Adrenal gland (tissue), 12 donors: Measurements from ENCODE around the gene IFT27. TPM values are rescaled to one million over a fixed set of nuclear protein-coding genes. Genes with fewer than 3 reads are reported as not detected.
"Not testable (repeated sequence)": the region's sequence is repeated elsewhere in the genome, so short reads cannot be mapped to it uniquely, and the experiment has no call there.

ENCODE experiments used
- DNase-seq, 7 donors: peaks; one replicate each; pipeline ENCODE4 v3.0.0-alpha.2; 2019 to 2020
- H3K27ac ChIP-seq, 5 donors: fragments of 200-600 bp; sonication (generic) in 4 of 5; 1 replicate in 3 of 5; 2 replicates in 2 of 5; pipeline versions ENCODE4 v1.5.1 to v1.8.0; 2016 to 2020; ENCODE audit warnings: mild to moderate bottlenecking in 1 of 5
- H3K27me3 ChIP-seq: fragments of 200-600 bp; 2 replicates; pipeline ENCODE4 v1.8.0; 2021
- H3K36me3 ChIP-seq, 2 donors: fragments of 200-600 bp; replicated peaks in 1 of 2; 1 replicate in 1 of 2; 2 replicates in 1 of 2; pipeline versions ENCODE4 v1.5.1 to v1.8.0; 2018 to 2022
- H3K4me1 ChIP-seq, 2 donors: fragments of 200-600 bp; replicated peaks in 1 of 2; 1 replicate in 1 of 2; 2 replicates in 1 of 2; pipeline versions ENCODE4 v1.5.1 to v1.8.0; 2018 to 2021
- H3K4me3 ChIP-seq, 4 donors: fragments of 200-600 bp; sonication (generic) in 3 of 4; one replicate each; pipeline ENCODE4 v1.5.1; 2016 to 2018
- H3K9me3 ChIP-seq, 3 donors: fragments of 200-600 bp; sonication (generic) in 1 of 3; replicated peaks in 1 of 3; 1 replicate in 2 of 3; 2 replicates in 1 of 3; pipeline versions ENCODE4 v1.5.1 to v1.8.0; 2016 to 2021
- POLR2A ChIP-seq, 2 donors: fragments of 450-650 bp; IDR thresholded peaks; one replicate each; pipeline ENCODE4 v1.6.1; 2017; ENCODE audit warnings: antibody characterized with exemption in 2 of 2, mild to moderate bottlenecking in 2 of 2, moderate library complexity in 1 of 2
- WGBS, 4 donors: extraction: QIAGEN DNeasy Blood & Tissue Kit in 2 of 4; methylation state at CpG; one replicate each; pipeline versions ENCODE4 v1.1.5 to v1.1.7; 2013 to 2017; 5-methylcytosine and 5-hydroxymethylcytosine counted together
- intact Hi-C, 2 donors: fragments of 100-400 bp; cut with DNase I; formaldehyde crosslinking; loops; one replicate each; pipeline versions ENCODE4 v1.14.1 to v1.15.0; 2022 to 2023
- polyA plus RNA-seq, 3 donors: library from polyadenylated mRNA; stranded (reverse); fragments of 200-250 nt in 2 of 3; fragments of 350-450 nt in 1 of 3; fragmentation: Illumina TruSeq in 1 of 3; extraction: RNeasy Lipid Tissue Mini Kit (QIAGEN cat#74804) in 1 of 3; gene quantifications; one replicate each; pipeline ENCODE4 v1.2.3, GENCODE V29; 2013 to 2014
- total RNA-seq, 9 donors: library from RNA; depleted of rRNA in 4 of 9; stranded (reverse); fragments of >200 nt in 4 of 9; fragments of 120-200 nt in 1 of 9; fragmentation: NEBNext Ultra II Directional in 1 of 9; extraction: Animal tissue kit (Norgen Biotek cat#: 25700) in 1 of 9; gene quantifications; one replicate each; pipeline versions ENCODE4 v1.1.0 to v1.2.4, GENCODE V29; 2013 to 2023
- TF ChIP-seq, protein P1 (sequence below), 6 experiments: fragments of 450-650 bp in 4 of 6; fragments of 200-600 bp in 2 of 6; sonication (generic) in 1 of 6; IDR thresholded peaks; 1 replicate in 5 of 6; 2 replicates in 1 of 6; pipeline versions ENCODE4 v1.5.1 to v1.8.0; 2016 to 2021; ENCODE audit warnings: antibody characterized with exemption in 6 of 6, mild to moderate bottlenecking in 2 of 6, moderate library complexity in 1 of 6
- donor health status: healthy with polysubstance abuse.
- donor health status: Bipolar disorder and iron deficiency.
- donor health status: DM: yes; HTN: yes; CAD: no.
- donor health status: DM: no; HTN: no; CAD: no.
- donor health status: DM: no; HTN: no; CAD: no.
- donor health status: DM: yes; HTN: yes; CAD: no.

The IFT27 gene
- total and polyA plus RNA-seq, 12 donors = 9.4 to 78.4 (median 37.7) TPM

- DNase-seq = peak in 1 of 7 donors; percentile 23
- intact Hi-C loops = no loop called here
- 59 to 75% (median 70%) methylated on average over 1 of the region's 1 CpG for whole genome bisulfite sequencing, 4 donors
- Histone ChIP-seq H3K4me1 (peaks cover 0 to 3% of the 10 kb centered on the region in 2 donors), H3K36me3 (no peaks in the 10 kb centered on the region), H3K27me3 (no peaks in the 10 kb centered on the region), H3K9me3 (no peaks in the 10 kb centered on the region), H3K4me3 (no peak overlapping the region), H3K27ac (no peak overlapping the region)
- TF ChIP-seq, protein P1, sequence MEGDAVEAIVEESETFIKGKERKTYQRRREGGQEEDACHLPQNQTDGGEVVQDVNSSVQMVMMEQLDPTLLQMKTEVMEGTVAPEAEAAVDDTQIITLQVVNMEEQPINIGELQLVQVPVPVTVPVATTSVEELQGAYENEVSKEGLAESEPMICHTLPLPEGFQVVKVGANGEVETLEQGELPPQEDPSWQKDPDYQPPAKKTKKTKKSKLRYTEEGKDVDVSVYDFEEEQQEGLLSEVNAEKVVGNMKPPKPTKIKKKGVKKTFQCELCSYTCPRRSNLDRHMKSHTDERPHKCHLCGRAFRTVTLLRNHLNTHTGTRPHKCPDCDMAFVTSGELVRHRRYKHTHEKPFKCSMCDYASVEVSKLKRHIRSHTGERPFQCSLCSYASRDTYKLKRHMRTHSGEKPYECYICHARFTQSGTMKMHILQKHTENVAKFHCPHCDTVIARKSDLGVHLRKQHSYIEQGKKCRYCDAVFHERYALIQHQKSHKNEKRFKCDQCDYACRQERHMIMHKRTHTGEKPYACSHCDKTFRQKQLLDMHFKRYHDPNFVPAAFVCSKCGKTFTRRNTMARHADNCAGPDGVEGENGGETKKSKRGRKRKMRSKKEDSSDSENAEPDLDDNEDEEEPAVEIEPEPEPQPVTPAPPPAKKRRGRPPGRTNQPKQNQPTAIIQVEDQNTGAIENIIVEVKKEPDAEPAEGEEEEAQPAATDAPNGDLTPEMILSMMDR (IDR thresholded peaks at IDR 0.05) = no peak
- no peak for TF ChIP-seq POLR2A (IDR thresholded peaks at IDR 0.05)
Measured at GRCh38 chr22:36732609-36733008, 43.3 kb downstream of the IFT27 start.

DNA sequence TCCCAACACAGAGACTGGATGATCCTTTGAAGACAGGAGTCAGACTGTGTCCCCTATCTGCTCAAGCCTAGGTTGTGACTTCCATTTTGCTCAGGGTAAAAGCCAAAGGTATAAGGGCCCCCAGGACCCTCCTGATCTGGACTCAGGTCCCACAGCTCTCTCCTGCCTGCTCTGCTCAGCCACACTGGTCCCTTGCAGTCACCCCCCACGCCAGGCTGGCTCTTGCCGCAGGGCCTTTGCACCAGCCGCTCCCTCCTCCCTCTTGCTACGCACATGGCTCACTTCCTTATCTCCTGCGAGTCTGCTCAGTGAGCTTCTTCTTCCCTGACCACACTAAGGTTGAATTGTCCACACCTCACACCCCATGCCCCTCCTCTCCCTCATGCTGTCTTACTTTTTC, 44.0 kb downstream of the IFT27 start:
- intact Hi-C loops = no loop called here
- Histone ChIP-seq H3K36me3 (no peaks in the 10 kb centered on the region), H3K27me3 (no peaks in the 10 kb centered on the region), H3K9me3 (no peaks in the 10 kb centered on the region), H3K27ac (no peak overlapping the region), H3K4me3 (no peak overlapping the region), H3K4me1 (peaks cover 0 to 3% of the 10 kb centered on the region in 2 donors)
- WGBS, 4 donors = 79 to 91% (median 86%) methylated on average over 5 of the region's 5 CpGs
- TF ChIP-seq, protein P1 (IDR thresholded peaks at IDR 0.05) = no peak
- TF ChIP-seq POLR2A (IDR thresholded peaks at IDR 0.05) = no peak
- peak in 2 of 7 donors; percentile 2 to 24 for DNase-seq

GRCh38 chr22:36731321-36731720, 44.6 kb downstream of the IFT27 start:
- H3K27ac ChIP-seq, H3K4me1 ChIP-seq, H3K4me3 ChIP-seq, H3K27me3 ChIP-seq, H3K36me3 ChIP-seq, intact Hi-C loops, H3K9me3 ChIP-seq: not testable (repeated sequence)
- 80 to 89% (median 85%) methylated on average over 6 of the region's 6 CpGs for WGBS, 4 donors
- DNase-seq = peak in 2 of 7 donors; percentile 7 to 9

GRCh38 chr22:36730176-36730858, 45.6 kb downstream of the IFT27 start:
- H3K27ac ChIP-seq = no peak overlapping the region
- H3K36me3 ChIP-seq = no peaks in the 10 kb centered on the region
- TF ChIP-seq, protein P1 (IDR thresholded peaks at IDR 0.05) = no peak
- TF ChIP-seq POLR2A (IDR thresholded peaks at IDR 0.05) = no peak
- 84 to 85% (median 84%) methylated on average over 14 to 19 of the region's 19 CpGs for WGBS, 4 donors
- no peak overlapping the region for H3K4me3 ChIP-seq
- peaks cover 0 to 3% of the 10 kb centered on the region in 2 donors for H3K4me1 ChIP-seq
- peak in 2 of 7 donors; percentile 1 to 41 for DNase-seq
- H3K27me3 ChIP-seq = peaks cover 4% of the 10 kb centered on the region
- H3K9me3 ChIP-seq = no peaks in the 10 kb centered on the region
- intact Hi-C loops = no loop called here

- intact Hi-C loops = loop anchor here in 1 of 2 donors (10.0 kb wide), 1 partner anchor 155 kb away; no protein-coding TSS in a partner anchor
- Histone ChIP-seq H3K4me3 (no peak overlapping the region), H3K27me3 (peaks cover 10% of the 10 kb centered on the region), H3K9me3 (no peaks in the 10 kb centered on the region), H3K4me1 (peaks cover 0 to under 1% of the 10 kb centered on the region in 2 donors), H3K27ac (no peak overlapping the region), H3K36me3 (no peaks in the 10 kb centered on the region)
- peak in 1 of 7 donors; percentile 24 for DNase-seq
- TF ChIP-seq, protein P1 (IDR thresholded peaks at IDR 0.05) = no peak
- TF ChIP-seq POLR2A (IDR thresholded peaks at IDR 0.05) = no peak
- WGBS, 4 donors = 72 to 78% (median 76%) methylated on average over 7 of the region's 7 CpGs
Measured at GRCh38 chr22:36729321-36729720, 46.6 kb downstream of the IFT27 start.
